ENCODE data around the gene RIOK2.
A peak's percentile ranks its signal among the peaks of the same experiment; 100 is the strongest.

RIOK2 gene

DNA sequence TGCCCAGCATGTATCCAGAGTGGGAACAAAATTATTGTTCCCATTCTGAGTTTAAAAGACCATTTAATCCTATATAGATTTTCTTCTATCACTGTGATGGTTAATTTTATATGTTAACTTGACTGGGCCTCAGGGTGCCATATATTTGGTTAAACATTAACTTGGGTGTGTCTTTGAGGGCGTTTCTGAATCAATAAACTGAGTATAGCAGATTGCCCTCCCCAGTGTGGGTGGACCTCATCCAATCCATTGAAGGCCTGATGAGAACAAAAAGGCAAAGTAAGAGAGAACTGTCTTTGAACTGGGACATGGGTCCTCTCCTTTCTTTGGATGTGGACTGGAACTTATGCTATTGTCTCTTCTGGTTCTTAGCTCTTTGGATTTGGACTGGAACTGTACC is 17.3 kb downstream of the RIOK2 start:
- TF ChIP-seq, protein P1, sequence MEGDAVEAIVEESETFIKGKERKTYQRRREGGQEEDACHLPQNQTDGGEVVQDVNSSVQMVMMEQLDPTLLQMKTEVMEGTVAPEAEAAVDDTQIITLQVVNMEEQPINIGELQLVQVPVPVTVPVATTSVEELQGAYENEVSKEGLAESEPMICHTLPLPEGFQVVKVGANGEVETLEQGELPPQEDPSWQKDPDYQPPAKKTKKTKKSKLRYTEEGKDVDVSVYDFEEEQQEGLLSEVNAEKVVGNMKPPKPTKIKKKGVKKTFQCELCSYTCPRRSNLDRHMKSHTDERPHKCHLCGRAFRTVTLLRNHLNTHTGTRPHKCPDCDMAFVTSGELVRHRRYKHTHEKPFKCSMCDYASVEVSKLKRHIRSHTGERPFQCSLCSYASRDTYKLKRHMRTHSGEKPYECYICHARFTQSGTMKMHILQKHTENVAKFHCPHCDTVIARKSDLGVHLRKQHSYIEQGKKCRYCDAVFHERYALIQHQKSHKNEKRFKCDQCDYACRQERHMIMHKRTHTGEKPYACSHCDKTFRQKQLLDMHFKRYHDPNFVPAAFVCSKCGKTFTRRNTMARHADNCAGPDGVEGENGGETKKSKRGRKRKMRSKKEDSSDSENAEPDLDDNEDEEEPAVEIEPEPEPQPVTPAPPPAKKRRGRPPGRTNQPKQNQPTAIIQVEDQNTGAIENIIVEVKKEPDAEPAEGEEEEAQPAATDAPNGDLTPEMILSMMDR (IDR thresholded peaks at IDR 0.05; ENCODE audit: unreplicated experiment in 3 of 3): no peak
- no peaks in the 10 kb centered on the region for H3K27me3 Mint-ChIP-seq (ENCODE audit: low read depth)
- H3K4me3 Mint-ChIP-seq: no peak overlapping the region
- no peak overlapping the region for H3K27ac Mint-ChIP-seq
- H3K4me1 Mint-ChIP-seq: no peaks in the 10 kb centered on the region
- peaks cover 42% of the 10 kb centered on the region for H3K36me3 Mint-ChIP-seq (ENCODE audit: low read depth)
- no peaks in the 10 kb centered on the region for H3K9me3 Mint-ChIP-seq

DNA sequence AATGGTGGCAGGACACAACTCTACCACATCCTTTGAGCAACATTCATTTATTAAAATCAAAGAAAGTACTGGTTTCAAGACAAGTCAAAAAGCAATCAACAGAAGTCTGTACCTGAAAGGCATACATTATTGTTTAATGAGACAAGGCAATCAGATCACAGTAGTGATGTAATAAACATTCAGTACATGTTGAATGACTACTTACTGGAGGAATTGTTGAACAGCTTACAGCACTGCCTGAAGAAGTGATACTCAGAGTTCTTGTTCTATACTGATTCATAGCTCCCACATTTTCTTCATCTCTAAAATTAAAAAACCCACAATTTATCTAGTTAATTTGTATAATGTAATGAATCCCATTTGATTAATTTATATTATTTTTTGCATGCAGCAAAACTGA is 18.2 kb downstream of the RIOK2 start:
- TF ChIP-seq, protein P1 (IDR thresholded peaks at IDR 0.05; ENCODE audit: unreplicated experiment in 3 of 3): no peak
- Mint-ChIP-seq H3K27ac (no peak overlapping the region), H3K36me3 (ENCODE audit: low read depth) (peaks cover 44% of the 10 kb centered on the region), H3K9me3 (no peaks in the 10 kb centered on the region), H3K4me3 (no peak overlapping the region), H3K27me3 (ENCODE audit: low read depth) (no peaks in the 10 kb centered on the region), H3K4me1 (no peaks in the 10 kb centered on the region)

DNA sequence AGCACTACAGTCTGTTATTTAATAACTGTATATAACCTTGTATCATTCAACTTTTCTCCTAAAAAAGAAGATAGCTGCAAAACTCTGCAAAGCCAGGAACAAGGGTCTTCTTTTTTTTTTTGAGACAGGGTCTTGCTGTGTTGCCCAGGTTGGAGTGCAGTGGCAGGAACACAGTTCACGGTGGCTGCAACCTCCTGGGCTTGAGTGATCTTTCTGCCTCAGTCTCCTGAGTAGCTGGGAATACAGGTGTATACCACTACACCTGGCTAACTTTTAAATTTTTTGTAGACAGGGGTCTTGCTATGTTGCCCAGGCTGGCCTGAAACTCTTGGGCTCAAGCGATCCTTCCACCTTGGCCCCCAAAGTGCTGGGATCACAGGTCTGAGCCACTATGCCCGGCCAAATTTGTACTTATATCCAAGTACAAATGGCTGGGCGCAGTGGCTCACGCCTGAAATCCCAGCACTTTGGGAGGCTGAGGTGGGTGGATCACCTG is 19.2 kb downstream of the RIOK2 start:
- no peaks in the 10 kb centered on the region for H3K27me3 Mint-ChIP-seq (ENCODE audit: low read depth)
- TF ChIP-seq, protein P1 (IDR thresholded peaks at IDR 0.05; ENCODE audit: unreplicated experiment in 3 of 3): no peak
- H3K36me3 Mint-ChIP-seq (ENCODE audit: low read depth): peaks cover 46% of the 10 kb centered on the region
- H3K4me3 Mint-ChIP-seq: no peak overlapping the region
- H3K4me1 Mint-ChIP-seq: no peaks in the 10 kb centered on the region
- no peak overlapping the region for H3K27ac Mint-ChIP-seq
- peaks cover 3% of the 10 kb centered on the region for H3K9me3 Mint-ChIP-seq

- Mint-ChIP-seq H3K9me3 (peaks cover 8% of the 10 kb centered on the region), H3K4me1 (no peaks in the 10 kb centered on the region), H3K36me3 (ENCODE audit: low read depth) (peaks cover 47% of the 10 kb centered on the region), H3K27ac (no peak overlapping the region), H3K27me3 (ENCODE audit: low read depth) (no peaks in the 10 kb centered on the region), H3K4me3 (no peak overlapping the region)
- TF ChIP-seq, protein P1 (IDR thresholded peaks at IDR 0.05; ENCODE audit: unreplicated experiment in 3 of 3): peak; percentile 52 to 71 (median 58)
Observed at GRCh38 chr5:97163360-97163764, 19.7 kb downstream of the RIOK2 start.

DNA sequence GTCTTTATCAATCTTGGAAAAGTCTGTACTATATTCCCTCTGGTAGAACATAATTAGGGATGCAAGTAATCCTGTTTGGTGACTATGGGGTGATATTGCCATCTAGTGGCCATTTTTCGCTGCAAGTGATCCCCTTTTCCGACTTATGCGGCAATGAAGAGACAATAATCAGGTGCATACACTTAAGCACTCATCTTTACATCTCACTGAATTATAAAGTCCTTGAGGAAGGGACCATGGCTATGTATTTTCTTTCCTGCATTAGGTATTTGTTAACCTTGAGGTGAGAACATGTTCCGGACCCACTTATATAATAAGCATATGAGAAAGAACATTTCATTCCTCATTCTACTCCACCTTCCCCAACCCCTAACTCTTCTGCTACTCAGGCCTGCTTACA is 21.0 kb downstream of the RIOK2 start:
- no peaks in the 10 kb centered on the region for H3K4me1 Mint-ChIP-seq
- H3K4me3 Mint-ChIP-seq: no peak overlapping the region
- H3K27me3 Mint-ChIP-seq (ENCODE audit: low read depth): no peaks in the 10 kb centered on the region
- no peak overlapping the region for H3K27ac Mint-ChIP-seq
- TF ChIP-seq, protein P1 (IDR thresholded peaks at IDR 0.05; ENCODE audit: unreplicated experiment in 3 of 3): peak; percentile 85 to 96 (median 93)
- peaks cover 50% of the 10 kb centered on the region for H3K36me3 Mint-ChIP-seq (ENCODE audit: low read depth)
- peaks cover 21% of the 10 kb centered on the region for H3K9me3 Mint-ChIP-seq

DNA sequence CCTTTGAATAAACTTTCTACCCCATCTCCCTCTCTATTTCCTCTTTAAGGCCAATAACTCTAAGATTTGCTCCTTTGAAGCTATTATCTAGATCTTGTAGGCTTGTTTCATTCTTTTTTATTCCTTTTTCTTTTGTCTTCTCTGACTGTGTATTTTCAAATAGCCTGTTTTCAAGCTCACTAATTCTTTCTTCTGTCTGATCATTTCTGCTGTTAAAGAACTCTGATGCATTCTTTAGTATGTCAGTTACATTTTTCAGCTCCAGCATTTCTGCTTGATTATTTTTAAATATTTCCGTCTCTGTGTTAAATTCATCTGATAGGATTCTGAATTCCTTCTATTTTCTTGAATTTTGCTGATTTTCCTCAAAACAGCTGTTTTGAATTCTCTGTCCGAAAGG is 25.4 kb downstream of the RIOK2 start:
- no peaks in the 10 kb centered on the region for H3K4me1 Mint-ChIP-seq
- H3K27me3 Mint-ChIP-seq (ENCODE audit: low read depth): no peaks in the 10 kb centered on the region
- TF ChIP-seq, protein P1 (IDR thresholded peaks at IDR 0.05; ENCODE audit: unreplicated experiment in 3 of 3): no peak
- H3K4me3 Mint-ChIP-seq: no peak overlapping the region
- peaks cover 43% of the 10 kb centered on the region for H3K9me3 Mint-ChIP-seq
- peaks cover 35% of the 10 kb centered on the region for H3K36me3 Mint-ChIP-seq (ENCODE audit: low read depth)
- H3K27ac Mint-ChIP-seq: no peak overlapping the region
